SK-N-SH (cell line): Measurements from ENCODE around the gene CLEC16A. TPM values are rescaled to one million over a fixed set of nuclear protein-coding genes. Genes with fewer than 3 reads are reported as not detected.

Experiments used
- CTCF ChIA-PET: fragments of 300-600, 350-600 bp; formaldehyde crosslinking; extraction: SDS; loops from one replicate; lab custom pipeline; 2021; lab: Yijun Ruan, JAX
- POLR2A ChIA-PET: fragments of 350-600 bp; sonication (Branson Sonifier 250); formaldehyde crosslinking; extraction: SDS; loops from one replicate; lab custom pipeline; 2020; ENCODE audit warnings: antibody characterized with exemption, inconsistent platforms; lab: Yijun Ruan, JAX
- DNase-seq: peaks from one replicate; pipeline ENCODE4 v3.0.0; 2012
- H2AFZ ChIP-seq: fragments of 200-600 bp; sonication (generic); 2 replicates; pipeline ENCODE4 v1.8.1; 2016; ENCODE audit warnings: antibody characterized with exemption, mild to moderate bottlenecking, low read depth
- H3F3A ChIP-seq: fragments of 200-600 bp; sonication (generic); replicated peaks from 2 replicates; pipeline ENCODE3; 2016; ENCODE audit warnings: antibody characterized with exemption, mild to moderate bottlenecking; ENCODE audit not compliant: insufficient read depth
- H3K27ac ChIP-seq, 2 experiments: fragments of 200-500 bp in 1 of 2; fragments of 200-600 bp in 1 of 2; sonication (Bioruptor generic) in 1 of 2; sonication (generic), shearing (Covaris generic) in 1 of 2; 2 replicates each; pipeline versions ENCODE4 v1.5.1 to v1.6.1; 2014 to 2016; ENCODE audit warnings: low read depth in 2 of 2, inconsistent platforms in 1 of 2, low read length in 1 of 2, mild to moderate bottlenecking in 1 of 2, mixed read lengths in 1 of 2
- H3K27me3 ChIP-seq: fragments of 200-600 bp; sonication (generic), shearing (Covaris generic); 2 replicates; pipeline ENCODE4 v1.6.1; 2016; ENCODE audit warnings: mixed run types; ENCODE audit not compliant: insufficient read depth
- H3K36me3 ChIP-seq, 2 experiments: fragments of 200-500 bp in 1 of 2; fragments of 200-600 bp in 1 of 2; sonication (Bioruptor generic) in 1 of 2; sonication (generic) in 1 of 2; replicated peaks in 1 of 2; 2 replicates each; pipeline versions ENCODE3 to v1.5.1; 2014 to 2016; ENCODE audit warnings: low read length in 1 of 2, mild to moderate bottlenecking in 1 of 2; ENCODE audit not compliant: insufficient read depth in 2 of 2, control insufficient read depth in 1 of 2
- H3K4me1 ChIP-seq, 2 experiments: fragments of 200-500 bp in 1 of 2; fragments of 200-600 bp in 1 of 2; sonication (Bioruptor generic) in 1 of 2; sonication (generic), shearing (Covaris generic) in 1 of 2; 2 replicates each; pipeline versions ENCODE4 v1.5.1 to v1.6.1; 2014 to 2016; ENCODE audit warnings: low read depth in 1 of 2, low read length in 1 of 2, mixed run types in 1 of 2; ENCODE audit not compliant: insufficient read depth in 2 of 2, control insufficient read depth in 1 of 2
- H3K4me2 ChIP-seq: fragments of 200-600 bp; sonication (generic), shearing (Covaris generic); 2 replicates; pipeline ENCODE4 v1.6.1; 2017; ENCODE audit warnings: mixed run types
- H3K4me3 ChIP-seq, 2 experiments: fragments of 200-500 bp in 1 of 2; fragments of 200-600 bp in 1 of 2; sonication (Bioruptor generic) in 1 of 2; sonication (generic), shearing (Covaris generic) in 1 of 2; 2 replicates each; pipeline versions ENCODE4 v1.5.1 to v1.8.1; 2014 to 2016; ENCODE audit warnings: low read depth in 2 of 2, inconsistent platforms in 1 of 2, low read length in 1 of 2, mild to moderate bottlenecking in 1 of 2, mixed read lengths in 1 of 2, moderate library complexity in 1 of 2
- H3K79me2 ChIP-seq: fragments of 200-600 bp; sonication (generic); 2 replicates; pipeline ENCODE4 v1.8.1; 2017; ENCODE audit warnings: mild to moderate bottlenecking; ENCODE audit not compliant: insufficient read depth
- H3K9ac ChIP-seq: fragments of 200-600 bp; sonication (generic); 2 replicates; pipeline ENCODE4 v1.6.1; 2017; ENCODE audit warnings: mixed run types
- H3K9me2 ChIP-seq: fragments of 200-600 bp; sonication (generic); 2 replicates; pipeline ENCODE4 v1.6.1; 2017; ENCODE audit warnings: mixed run types
- H3K9me3 ChIP-seq: fragments of 200-600 bp; sonication (generic); 2 replicates; pipeline ENCODE4 v1.6.1; 2017; ENCODE audit warnings: mixed run types, mild to moderate bottlenecking, moderate library complexity
- H4K20me1 ChIP-seq: fragments of 200-600 bp; sonication (generic); 2 replicates; pipeline ENCODE4 v1.6.1; 2017; ENCODE audit warnings: mild to moderate bottlenecking, mixed run types; ENCODE audit not compliant: insufficient read depth
- CHD2 ChIP-seq: fragments of 150-350 bp; IDR thresholded peaks from 2 replicates; pipeline ENCODE4 v1.6.1; 2018; ENCODE audit warnings: low read length; ENCODE audit not compliant: partially characterized antibody
- ELF1 ChIP-seq: IDR thresholded peaks from 2 replicates; pipeline ENCODE4 v1.4.0; 2012
- EP300 ChIP-seq, 2 experiments: IDR thresholded peaks; 2 replicates each; pipeline versions ENCODE4 v1.4.0 to v1.6.1; 2012; ENCODE audit warnings: borderline replicate concordance in 1 of 2, low read depth in 1 of 2, low read length in 1 of 2
- EZH2phosphoT487 ChIP-seq: fragments of 200-600 bp; sonication (generic); IDR thresholded peaks from 2 replicates; pipeline ENCODE4 v1.6.1; 2017; ENCODE audit warnings: low read depth, mixed run types, mild to moderate bottlenecking, antibody characterized with exemption, moderate library complexity, borderline replicate concordance
- FOXJ3 ChIP-seq: sonication (generic); formaldehyde crosslinking; IDR thresholded peaks from 2 replicates; pipeline ENCODE4 v1.5.1; 2020; ENCODE audit warnings: mild to moderate bottlenecking, missing genetic modification reagents
- FOXM1 ChIP-seq: IDR thresholded peaks from 2 replicates; pipeline ENCODE4 v1.4.0; 2012; ENCODE audit warnings: low read depth, mild to moderate bottlenecking
- GATA2 ChIP-seq: sonication (generic); formaldehyde crosslinking; IDR thresholded peaks from 2 replicates; pipeline ENCODE4 v1.5.0; 2020; ENCODE audit warnings: mild to moderate bottlenecking, missing genetic modification reagents
- IRF3 ChIP-seq: fragments of 150-350 bp; IDR thresholded peaks from 2 replicates; pipeline ENCODE4 v1.6.1; 2016; ENCODE audit warnings: mild to moderate bottlenecking, low read depth, low read length
- MEF2A ChIP-seq: IDR thresholded peaks from 2 replicates; pipeline ENCODE4 v1.4.0; 2012; ENCODE audit warnings: low read depth, borderline replicate concordance
- MXI1 ChIP-seq: IDR thresholded peaks from 2 replicates; pipeline ENCODE4 v1.6.1; 2012; ENCODE audit warnings: mild to moderate bottlenecking, low read depth, low read length, improper control_type of control experiment
- PBX3 ChIP-seq: IDR thresholded peaks from 2 replicates; pipeline ENCODE4; 2012
- POLR2AphosphoS5 ChIP-seq: IDR thresholded peaks from 2 replicates; pipeline ENCODE4 v1.6.1; 2012; ENCODE audit warnings: low read depth, low read length
- RFX5 ChIP-seq: IDR thresholded peaks from 2 replicates; pipeline ENCODE4 v1.6.1; 2012; ENCODE audit warnings: mild to moderate bottlenecking, improper control_type of control experiment, low read length
- RXRA ChIP-seq: IDR thresholded peaks from 2 replicates; pipeline ENCODE4 v1.4.0; 2012; ENCODE audit warnings: low read depth, mild to moderate bottlenecking, borderline replicate concordance
- TAF1 ChIP-seq: IDR thresholded peaks from 2 replicates; pipeline ENCODE4 v1.6.1; 2012; ENCODE audit warnings: low read depth, mild to moderate bottlenecking, low read length, moderate library complexity, borderline replicate concordance
- USF1 ChIP-seq: IDR thresholded peaks from 2 replicates; pipeline ENCODE4 v1.4.0; 2012; ENCODE audit warnings: low read depth, borderline replicate concordance
- USF2 ChIP-seq: fragments of 150-350 bp; IDR thresholded peaks from 2 replicates; pipeline ENCODE4 v1.6.1; 2017; ENCODE audit warnings: antibody characterized with exemption, low read length, low read depth, borderline replicate concordance
- YY1 ChIP-seq: IDR thresholded peaks from 2 replicates; pipeline ENCODE4 v1.4.0; 2012; ENCODE audit warnings: low read depth, mild to moderate bottlenecking
- ZBTB33 ChIP-seq: IDR thresholded peaks from 2 replicates; pipeline ENCODE4 v1.4.0; 2012; ENCODE audit warnings: low read depth, borderline replicate concordance
- WGBS: methylation state at CpG from one replicate; pipeline ENCODE4 v1.1.6; 2017; ENCODE audit warnings: low lambda C conversion rate; 5-methylcytosine and 5-hydroxymethylcytosine counted together
- polyA plus RNA-seq, 3 experiments: library from polyadenylated mRNA; depleted of rRNA; stranded (reverse); fragments of >200 nt; gene quantifications; 2 replicates each; pipeline ENCODE4 v1.2.3, GENCODE V29; 2012

The CLEC16A gene
- polyA plus RNA-seq, 1 of the 3 experiments (the other 2 are of a cell fraction), result 13.7 TPM

- TF ChIP-seq EP300 (IDR thresholded peaks at IDR 0.05; ENCODE audit: borderline replicate concordance in 1 of 2, low read depth in 1 of 2, low read length in 1 of 2), result no peak
- TF ChIP-seq GATA2 (CRISPR knock-in tag), result no peak
- no peak for TF ChIP-seq EZH2phosphoT487
- TF ChIP-seq RFX5, result no peak
- TF ChIP-seq TAF1, result no peak
- Histone ChIP-seq H3K9ac (no peak overlapping the region), H3K4me1 (peaks cover 25 to 31% of the 10 kb centered on the region in 2 experiments), H3K9me2 (no peaks in the 10 kb centered on the region), H3K36me3 (peaks cover 22 to 24% of the 10 kb centered on the region in 2 experiments), H2AFZ (no peak overlapping the region), H3K79me2 (no peaks in the 10 kb centered on the region), H3K27me3 (no peaks in the 10 kb centered on the region), H3K27ac (peak overlapping the region; percentile 72 to 94), H4K20me1 (no peaks in the 10 kb centered on the region), H3K9me3 (no peaks in the 10 kb centered on the region), H3K4me3 (no peak overlapping the region), H3K4me2 (0 out of 2 replicates have a peak overlapping the region, but pooled peaks have one; percentile 8), H3F3A (peaks cover 12% of the 10 kb centered on the region)
- ChIA-PET CTCF (interaction anchor here (0.8 to 1.3 kb wide), 4 partner anchors 82 to 211 kb away, joined by 3 to 4 read pairs (median 4); no protein-coding TSS in a partner anchor), POLR2A (no interaction called here)
- DNase-seq, result no peak
- WGBS, result 88% methylated on average over 5 of the region's 5 CpGs
Observed at GRCh38 chr16:11046382-11046931, 102.1 kb downstream of the CLEC16A start.

- Histone ChIP-seq H3K27ac (peak overlapping the region; percentile 72 to 94), H3K36me3 (peaks cover 22 to 24% of the 10 kb centered on the region in 2 experiments), H3K9me3 (no peaks in the 10 kb centered on the region), H3K4me3 (no peak overlapping the region; a peak in 1 of 4 replicates), H3F3A (peaks cover 12% of the 10 kb centered on the region), H2AFZ (no peak overlapping the region), H3K27me3 (no peaks in the 10 kb centered on the region), H3K79me2 (no peaks in the 10 kb centered on the region), H3K4me1 (peaks cover 25 to 31% of the 10 kb centered on the region in 2 experiments), H3K4me2 (no peak overlapping the region; the same call in 1 of the 2 replicates), H4K20me1 (no peaks in the 10 kb centered on the region), H3K9ac (no peak overlapping the region), H3K9me2 (no peaks in the 10 kb centered on the region)
- POLR2A ChIA-PET, result no interaction called here
- DNase-seq, result peak; percentile 54
- whole genome bisulfite sequencing, result 30% methylated on average over 4 of the region's 4 CpGs
- CTCF ChIA-PET, result interaction anchor here (1.2 to 1.3 kb wide), 2 partner anchors 83 to 208 kb away, joined by 3 to 4 read pairs; no protein-coding TSS in a partner anchor
- TF ChIP-seq ZBTB33 (no peak), USF1 (peak; percentile 79), CHD2 (peak; percentile 14), EP300 (IDR thresholded peaks at IDR 0.05; ENCODE audit: borderline replicate concordance in 1 of 2, low read depth in 1 of 2, low read length in 1 of 2) (peak; percentile 66 to 80), GATA2 (CRISPR knock-in tag) (no peak), MXI1 (peak; percentile 93), TAF1 (no peak), POLR2AphosphoS5 (peak; percentile 70; the same call in 1 of the 2 replicates), PBX3 (peak; percentile 78), IRF3 (no peak), YY1 (no peak), FOXJ3 (no peak), MEF2A (no peak), RFX5 (no peak), USF2 (peak; percentile 47; the same call in 1 of the 2 replicates), FOXM1 (0 out of 2 replicates have a peak, but pooled peaks have one; percentile 39), RXRA (no peak; the same call in 1 of the 2 replicates), ELF1 (peak; percentile 48; the same call in 1 of the 2 replicates)
Observed at GRCh38 chr16:11047057-11047456, 102.7 kb downstream of the CLEC16A start.
